K562 (cell line): Measurements from ENCODE around the gene LGR6.

Experiments
- BDP1 ChIP-seq: IDR thresholded peaks from 3 replicates; pipeline ENCODE4 v1.6.1; 2011; ENCODE audit not compliant: insufficient read length, insufficient read depth
- EZH2 ChIP-seq: IDR thresholded peaks from 2 replicates; pipeline ENCODE4 v1.6.1; 2012; ENCODE audit warnings: low read depth, mild to moderate bottlenecking, inconsistent platforms, low read length, borderline replicate concordance
- FOSL1 ChIP-seq: fragments of 200-800 bp; sonication (Bioruptor generic); conservative IDR thresholded peaks from 2 replicates; pipeline ENCODE4 v1.6.1; 2016; ENCODE audit warnings: missing genetic modification characterization, missing compliant biosample characterization
- JUND ChIP-seq, 2 experiments: IDR thresholded peaks; 2 replicates in 1 of 2; 3 replicates in 1 of 2; pipeline ENCODE4 v1.6.1; 2011; ENCODE audit warnings: borderline replicate concordance in 2 of 2, low read depth in 2 of 2, low read length in 2 of 2, improper control_type of control experiment in 1 of 2, missing biosample characterization in 1 of 2, missing genetic modification characterization in 1 of 2, missing genetic modification reagents in 1 of 2
- NFYB ChIP-seq: IDR thresholded peaks from 2 replicates; pipeline ENCODE4 v1.6.1; 2011; ENCODE audit warnings: mild to moderate bottlenecking, moderate library complexity; ENCODE audit not compliant: insufficient read length; ENCODE audit errors: extremely low read depth
- NR1H2 ChIP-seq: sonication (generic); formaldehyde crosslinking; IDR thresholded peaks from 2 replicates; pipeline ENCODE4 v1.4.0; 2020; ENCODE audit warnings: mild to moderate bottlenecking, missing genetic modification reagents
- SMAD3 ChIP-seq: fragments of 450-650 bp; formaldehyde crosslinking; conservative IDR thresholded peaks from 2 replicates; pipeline ENCODE4 v1.4.0; 2020; ENCODE audit warnings: mild to moderate bottlenecking
- SMC3 ChIP-seq: conservative IDR thresholded peaks from 2 replicates; pipeline ENCODE4 v1.6.1; 2011; ENCODE audit warnings: low read depth, low read length, improper control_type of control experiment; ENCODE audit not compliant: insufficient read depth
- ZNF354B ChIP-seq: fragments of 250-450 bp; sonication (Bioruptor Pico); IDR thresholded peaks from 2 replicates; pipeline ENCODE4 v1.4.0; 2020
- TF ChIP-seq, protein P1 (sequence below), 3 experiments: IDR thresholded peaks in 2 of 3; conservative IDR thresholded peaks in 1 of 3; 2 replicates each; pipeline ENCODE4 v1.5.1; 2011 to 2012; ENCODE audit warnings: low read length in 3 of 3, mild to moderate bottlenecking in 3 of 3, control low read depth in 2 of 3, improper control_type of control experiment in 1 of 3, inconsistent platforms in 1 of 3, low read depth in 1 of 3, mixed read lengths in 1 of 3, moderate library complexity in 1 of 3; ENCODE audit not compliant: insufficient read depth in 2 of 3

- TF ChIP-seq EZH2: no peak
- TF ChIP-seq NFYB: no peak
- TF ChIP-seq, protein P1, sequence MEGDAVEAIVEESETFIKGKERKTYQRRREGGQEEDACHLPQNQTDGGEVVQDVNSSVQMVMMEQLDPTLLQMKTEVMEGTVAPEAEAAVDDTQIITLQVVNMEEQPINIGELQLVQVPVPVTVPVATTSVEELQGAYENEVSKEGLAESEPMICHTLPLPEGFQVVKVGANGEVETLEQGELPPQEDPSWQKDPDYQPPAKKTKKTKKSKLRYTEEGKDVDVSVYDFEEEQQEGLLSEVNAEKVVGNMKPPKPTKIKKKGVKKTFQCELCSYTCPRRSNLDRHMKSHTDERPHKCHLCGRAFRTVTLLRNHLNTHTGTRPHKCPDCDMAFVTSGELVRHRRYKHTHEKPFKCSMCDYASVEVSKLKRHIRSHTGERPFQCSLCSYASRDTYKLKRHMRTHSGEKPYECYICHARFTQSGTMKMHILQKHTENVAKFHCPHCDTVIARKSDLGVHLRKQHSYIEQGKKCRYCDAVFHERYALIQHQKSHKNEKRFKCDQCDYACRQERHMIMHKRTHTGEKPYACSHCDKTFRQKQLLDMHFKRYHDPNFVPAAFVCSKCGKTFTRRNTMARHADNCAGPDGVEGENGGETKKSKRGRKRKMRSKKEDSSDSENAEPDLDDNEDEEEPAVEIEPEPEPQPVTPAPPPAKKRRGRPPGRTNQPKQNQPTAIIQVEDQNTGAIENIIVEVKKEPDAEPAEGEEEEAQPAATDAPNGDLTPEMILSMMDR (IDR thresholded peaks at IDR 0.05 in 2 of 3, conservative IDR thresholded peaks at IDR 0.05 in 1 of 3; ENCODE audit: insufficient read depth in 2 of 3, low read depth in 1 of 3, low read length in 3 of 3): no peak
- TF ChIP-seq NR1H2 (CRISPR knock-in tag): no peak
- TF ChIP-seq BDP1: no peak
- no peak for TF ChIP-seq ZNF354B (CRISPR knock-in tag)
- no peak for TF ChIP-seq SMAD3
- TF ChIP-seq SMC3: no peak
- TF ChIP-seq JUND (IDR thresholded peaks at IDR 0.05; ENCODE audit: borderline replicate concordance, low read depth, low read length): no peak
- no peak for TF ChIP-seq JUND (tag; IDR thresholded peaks at IDR 0.05; ENCODE audit: borderline replicate concordance, low read depth, low read length)
- TF ChIP-seq FOSL1 (tag): no peak
Observed at GRCh38 chr1:202210969-202211368, 17.4 kb downstream of the LGR6 start.
